WTC11 (cell line): Measurements from ENCODE around the gene IRF3. TPM values are rescaled to one million over a fixed set of nuclear protein-coding genes. Genes with fewer than 3 reads are reported as not detected.

Source experiments
- ATAC-seq: fragments of 200-7000 bp; cut with Tn5 transposase; 2 replicates; pipeline ENCODE4 v1.10.0; 2021; ENCODE audit warnings: mild to moderate bottlenecking, moderate library complexity
- CTCF ChIA-PET: fragments of 300-600 bp; sonication (Branson Sonifier 250); formaldehyde crosslinking; loops from one replicate; lab custom pipeline; 2021; ENCODE audit warnings: antibody characterized with exemption; lab: Charles Lee
- POLR2A ChIA-PET: fragments of 350-600 bp; sonication (Branson Sonifier 250); formaldehyde crosslinking; loops from one replicate; lab custom pipeline; 2021; ENCODE audit warnings: antibody characterized with exemption; lab: Charles Lee
- DNase-seq: peaks from one replicate; pipeline ENCODE4 v3.0.0; 2021; ENCODE audit warnings: low spot score
- H3K27ac Mint-ChIP-seq: 2 replicates; pipeline ENCODE4 v1.8.0; 2021; ENCODE audit warnings: mixed read lengths
- H3K27me3 Mint-ChIP-seq: 2 replicates; pipeline ENCODE4 v1.8.0; 2021; ENCODE audit warnings: low read depth, mild to moderate bottlenecking, moderate library complexity, mixed read lengths
- H3K36me3 Mint-ChIP-seq: 2 replicates; pipeline ENCODE4 v1.8.0; 2021; ENCODE audit warnings: mixed read lengths
- H3K4me1 Mint-ChIP-seq: 2 replicates; pipeline ENCODE4 v1.8.0; 2022; ENCODE audit warnings: mixed read lengths
- H3K4me3 Mint-ChIP-seq: 2 replicates; pipeline ENCODE4 v1.8.0; 2021; ENCODE audit warnings: mild to moderate bottlenecking, moderate library complexity, mixed read lengths
- H3K9me3 Mint-ChIP-seq: 2 replicates; pipeline ENCODE4 v1.8.0; 2021; ENCODE audit warnings: mixed read lengths
- ARID4B ChIP-seq: sonication (generic); formaldehyde crosslinking; IDR thresholded peaks from 2 replicates; pipeline ENCODE4 v1.8.0; 2023; ENCODE audit warnings: missing genetic modification reagents, mild to moderate bottlenecking, borderline replicate concordance
- E2F5 ChIP-seq: sonication (generic); formaldehyde crosslinking; IDR thresholded peaks from 2 replicates; pipeline ENCODE4 v1.8.1; 2022; ENCODE audit warnings: mild to moderate bottlenecking, moderate library complexity, missing genetic modification reagents
- ESRRA ChIP-seq: sonication (generic); formaldehyde crosslinking; IDR thresholded peaks from 2 replicates; pipeline ENCODE4 v1.8.1; 2022; ENCODE audit warnings: mild to moderate bottlenecking, missing genetic modification reagents, borderline replicate concordance
- GABPB1 ChIP-seq: sonication (generic); formaldehyde crosslinking; IDR thresholded peaks from 2 replicates; pipeline ENCODE4 v1.8.1; 2023; ENCODE audit warnings: mild to moderate bottlenecking, missing genetic modification reagents
- GTF2I ChIP-seq: fragments of 250-450 bp; sonication (Bioruptor Pico); conservative IDR thresholded peaks from 2 replicates; pipeline ENCODE4 v1.4.0; 2021; ENCODE audit warnings: mild to moderate bottlenecking
- HMGXB4 ChIP-seq: sonication (generic); formaldehyde crosslinking; IDR thresholded peaks from 2 replicates; pipeline ENCODE4 v1.8.1; 2023; ENCODE audit warnings: mild to moderate bottlenecking, moderate library complexity, missing genetic modification reagents
- NFE2L1 ChIP-seq: sonication (generic); formaldehyde crosslinking; IDR thresholded peaks from 2 replicates; pipeline ENCODE4 v1.8.1; 2023; ENCODE audit warnings: missing genetic modification reagents
- NR1H2 ChIP-seq: sonication (generic); formaldehyde crosslinking; IDR thresholded peaks from 2 replicates; pipeline ENCODE4 v1.9.0; 2021; ENCODE audit warnings: mild to moderate bottlenecking, moderate library complexity, missing genetic modification reagents
- NR2C2 ChIP-seq: sonication (generic); formaldehyde crosslinking; IDR thresholded peaks from 2 replicates; pipeline ENCODE4 v1.8.0; 2022; ENCODE audit warnings: mild to moderate bottlenecking, missing genetic modification reagents
- PRRX2 ChIP-seq: fragments of 250-450 bp; sonication (Bioruptor Pico); IDR thresholded peaks from 2 replicates; pipeline ENCODE4 v1.8.0; 2021; ENCODE audit warnings: mild to moderate bottlenecking
- RORB ChIP-seq: fragments of 250-450 bp; sonication (Bioruptor Pico); IDR thresholded peaks from 2 replicates; pipeline ENCODE4 v1.9.0; 2021; ENCODE audit warnings: mild to moderate bottlenecking
- TCF7 ChIP-seq: sonication (generic); formaldehyde crosslinking; IDR thresholded peaks from 2 replicates; pipeline ENCODE4 v1.8.0; 2022; ENCODE audit warnings: mild to moderate bottlenecking, low read depth, missing genetic modification reagents, moderate library complexity
- ZNF121 ChIP-seq: sonication (generic); formaldehyde crosslinking; IDR thresholded peaks from 2 replicates; pipeline ENCODE4 v1.8.0; 2023; ENCODE audit warnings: missing genetic modification reagents
- total RNA-seq: library from RNA; stranded (reverse); gene quantifications from 3 replicates; pipeline ENCODE4 v1.2.3, GENCODE V29; 2021

IRF3 gene
- total RNA-seq, 1 experiment from 2014 or later: 165 TPM

- no peak for TF ChIP-seq HMGXB4 (CRISPR knock-in tag)
- TF ChIP-seq ZNF121 (CRISPR knock-in tag): no peak
- no peak for TF ChIP-seq GTF2I
- TF ChIP-seq ARID4B (CRISPR knock-in tag): no peak
- no peak for TF ChIP-seq E2F5 (CRISPR knock-in tag)
These were observed 21.5 kb upstream of the IRF3 start (continued) for GRCh38 chr19:49687150-49687549.

- H3K4me3 Mint-ChIP-seq: no peak overlapping the region; the same call in 1 of the 2 replicates
- peak overlapping the region; percentile 32; the same call in 1 of the 2 replicates for H3K27ac Mint-ChIP-seq
- DNase-seq: no peak
- H3K27me3 Mint-ChIP-seq: no peaks in the 10 kb centered on the region
- TF ChIP-seq NR1H2 (CRISPR knock-in tag): no peak
- TF ChIP-seq TCF7 (CRISPR knock-in tag): no peak
- TF ChIP-seq PRRX2 (CRISPR knock-in tag): no peak
- TF ChIP-seq NR2C2 (CRISPR knock-in tag): no peak
- no peak for TF ChIP-seq GABPB1
- no peak for TF ChIP-seq NFE2L1 (CRISPR knock-in tag)
- H3K36me3 Mint-ChIP-seq: peaks cover 52% of the 10 kb centered on the region
- no peaks in the 10 kb centered on the region for H3K9me3 Mint-ChIP-seq
- ChIA-PET CTCF (interaction anchor here (1.8 kb wide), 1 partner anchor 80 kb away, joined by 3 read pairs; no protein-coding TSS in a partner anchor), POLR2A (interaction anchor here (0.6 to 5.9 kb wide), 3 partner anchors 10 to 252 kb away, joined by 4 to 38 read pairs (median 5); partner anchors contain the start of gene PRMT1)
- no peak for ATAC-seq
- H3K4me1 Mint-ChIP-seq: peaks cover 43% of the 10 kb centered on the region
These were observed 20.9 kb upstream of the IRF3 start for GRCh38 chr19:49686503-49687088.

GRCh38 chr19:49685845-49686332 lies 20.2 kb upstream of the IRF3 start:
- 0 out of 2 replicates have a peak, but pooled peaks have one; percentile 20 for TF ChIP-seq ESRRA (CRISPR knock-in tag)
- TF ChIP-seq RORB: no peak
- Mint-ChIP-seq H3K36me3 (peaks cover 55% of the 10 kb centered on the region), H3K27me3 (no peaks in the 10 kb centered on the region), H3K4me1 (peaks cover 43% of the 10 kb centered on the region), H3K27ac (no peak overlapping the region), H3K9me3 (no peaks in the 10 kb centered on the region), H3K4me3 (no peak overlapping the region)
- ChIA-PET CTCF (interaction anchor here (0.5 to 1.9 kb wide), 3 partner anchors 10 to 100 kb away, joined by 3 to 13 read pairs (median 3); no protein-coding TSS in a partner anchor), POLR2A (interaction anchor here (0.6 to 1.5 kb wide), 3 partner anchors 10 to 251 kb away, joined by 4 to 5 read pairs (median 4); no protein-coding TSS in a partner anchor)
- no peak for DNase-seq
- no peak for ATAC-seq
